Fibroblast of pulmonary artery (primary cell): ENCODE results near the gene RAP1GAP.

ENCODE experiments used
- DNase-seq: peaks from one replicate; pipeline ENCODE4 v3.0.0-alpha.2; 2010; ENCODE audit warnings: low read depth
- H3K4me3 ChIP-seq: replicated peaks from 2 replicates; pipeline ENCODE4 v1.5.1; 2011; ENCODE audit warnings: low read depth, mild to moderate bottlenecking, control low read depth, low read length, moderate library complexity
- TF ChIP-seq, protein P1 (sequence below): IDR thresholded peaks from 2 replicates; pipeline ENCODE4 v1.5.1; 2011; ENCODE audit warnings: mild to moderate bottlenecking, control low read depth, low read length, inconsistent platforms; ENCODE audit errors: missing control alignments

Gene RAP1GAP

DNA sequence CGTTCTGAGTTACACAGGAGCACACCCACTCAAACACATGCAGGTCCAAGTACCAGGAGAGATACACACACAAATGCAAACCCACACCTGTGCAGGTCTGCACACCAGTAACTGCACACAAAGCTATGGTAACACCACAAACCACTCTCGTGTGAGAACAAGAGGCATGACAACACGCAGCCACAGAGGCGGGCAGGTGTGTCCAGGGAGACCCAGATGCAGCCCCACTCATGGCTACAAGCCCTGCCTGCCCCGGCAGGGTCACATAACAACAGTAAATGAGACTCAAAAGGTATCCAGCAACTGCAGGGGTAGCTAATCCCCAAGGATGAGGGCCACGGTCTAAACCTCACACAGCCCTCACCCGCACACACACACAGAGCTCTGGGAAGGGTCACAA is 48.1 kb downstream of the RAP1GAP start:
- TF ChIP-seq, protein P1, sequence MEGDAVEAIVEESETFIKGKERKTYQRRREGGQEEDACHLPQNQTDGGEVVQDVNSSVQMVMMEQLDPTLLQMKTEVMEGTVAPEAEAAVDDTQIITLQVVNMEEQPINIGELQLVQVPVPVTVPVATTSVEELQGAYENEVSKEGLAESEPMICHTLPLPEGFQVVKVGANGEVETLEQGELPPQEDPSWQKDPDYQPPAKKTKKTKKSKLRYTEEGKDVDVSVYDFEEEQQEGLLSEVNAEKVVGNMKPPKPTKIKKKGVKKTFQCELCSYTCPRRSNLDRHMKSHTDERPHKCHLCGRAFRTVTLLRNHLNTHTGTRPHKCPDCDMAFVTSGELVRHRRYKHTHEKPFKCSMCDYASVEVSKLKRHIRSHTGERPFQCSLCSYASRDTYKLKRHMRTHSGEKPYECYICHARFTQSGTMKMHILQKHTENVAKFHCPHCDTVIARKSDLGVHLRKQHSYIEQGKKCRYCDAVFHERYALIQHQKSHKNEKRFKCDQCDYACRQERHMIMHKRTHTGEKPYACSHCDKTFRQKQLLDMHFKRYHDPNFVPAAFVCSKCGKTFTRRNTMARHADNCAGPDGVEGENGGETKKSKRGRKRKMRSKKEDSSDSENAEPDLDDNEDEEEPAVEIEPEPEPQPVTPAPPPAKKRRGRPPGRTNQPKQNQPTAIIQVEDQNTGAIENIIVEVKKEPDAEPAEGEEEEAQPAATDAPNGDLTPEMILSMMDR = no peak
- no peak for DNase-seq
- H3K4me3 ChIP-seq = no peak overlapping the region

DNA sequence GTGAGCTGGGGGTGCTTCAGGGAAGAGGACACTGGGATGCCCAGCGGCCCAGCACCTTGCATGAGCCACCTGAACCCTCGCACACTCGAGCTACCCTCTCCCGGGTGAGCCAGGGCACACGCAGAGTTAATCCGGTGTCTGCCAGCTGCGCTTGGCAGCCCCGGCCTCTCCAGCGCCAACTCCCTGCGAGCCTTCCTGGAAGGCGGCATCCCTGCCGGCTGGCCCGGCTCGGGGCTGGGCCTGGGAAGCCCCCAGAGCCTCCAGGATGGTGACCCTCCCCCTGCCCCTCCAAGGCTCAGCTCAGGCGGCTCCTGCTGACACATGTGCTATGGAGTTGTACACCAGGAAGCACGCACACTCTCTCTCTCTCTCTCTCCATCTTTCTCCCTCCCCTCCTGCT is 48.7 kb downstream of the RAP1GAP start:
- no peak overlapping the region for H3K4me3 ChIP-seq
- TF ChIP-seq, protein P1 = no peak
- DNase-seq = no peak

DNA sequence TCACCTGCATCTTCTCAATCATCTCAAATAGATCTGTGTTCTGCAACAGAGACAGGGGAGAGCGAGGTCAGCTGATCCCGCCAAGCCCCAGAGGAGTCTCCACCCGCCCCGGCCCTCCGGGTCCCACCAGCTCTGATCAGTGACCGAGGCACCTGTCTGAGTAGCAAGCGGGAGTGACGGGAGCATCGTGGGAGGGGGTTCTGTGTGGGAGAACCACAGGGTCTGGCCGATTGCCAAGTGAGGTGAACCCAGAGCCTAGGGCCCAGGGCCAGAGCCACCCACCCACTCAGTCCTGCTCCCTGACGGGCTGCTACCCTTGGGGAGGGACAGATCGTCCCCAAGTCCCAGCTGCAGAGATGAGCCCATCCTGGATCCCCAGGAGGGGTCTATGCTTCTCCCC is 49.1 kb downstream of the RAP1GAP start:
- no peak overlapping the region for H3K4me3 ChIP-seq
- TF ChIP-seq, protein P1 = no peak
- DNase-seq = no peak

DNA sequence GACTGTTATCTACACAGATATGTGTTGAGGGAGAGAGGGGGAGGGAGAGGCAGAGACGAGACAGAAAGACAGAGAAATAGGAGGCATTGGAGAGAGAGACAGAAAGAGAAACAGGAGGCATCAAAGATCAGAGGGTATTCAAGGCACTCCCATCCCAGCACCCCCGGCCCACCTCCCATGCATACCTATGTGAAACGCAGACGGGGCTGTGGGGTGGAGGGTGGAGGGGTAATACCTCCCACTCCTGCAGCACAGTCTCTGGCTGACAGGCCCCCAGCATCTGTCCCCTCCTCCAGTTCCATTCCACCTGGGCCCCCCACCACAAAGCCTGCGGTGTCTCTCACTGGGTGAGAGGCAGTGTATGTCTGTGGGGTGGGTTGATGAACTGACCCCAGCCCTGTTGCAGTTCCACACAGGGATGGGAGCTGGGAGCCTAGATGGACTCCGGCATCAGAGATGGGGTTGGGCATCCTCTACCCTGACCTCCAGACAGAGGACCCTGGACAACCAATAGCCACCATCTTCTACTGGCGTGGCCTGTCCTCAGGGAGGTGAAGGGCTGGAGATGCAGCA is 49.7 kb downstream of the RAP1GAP start:
- H3K4me3 ChIP-seq = no peak overlapping the region
- TF ChIP-seq, protein P1 = no peak
- DNase-seq = no peak

DNA sequence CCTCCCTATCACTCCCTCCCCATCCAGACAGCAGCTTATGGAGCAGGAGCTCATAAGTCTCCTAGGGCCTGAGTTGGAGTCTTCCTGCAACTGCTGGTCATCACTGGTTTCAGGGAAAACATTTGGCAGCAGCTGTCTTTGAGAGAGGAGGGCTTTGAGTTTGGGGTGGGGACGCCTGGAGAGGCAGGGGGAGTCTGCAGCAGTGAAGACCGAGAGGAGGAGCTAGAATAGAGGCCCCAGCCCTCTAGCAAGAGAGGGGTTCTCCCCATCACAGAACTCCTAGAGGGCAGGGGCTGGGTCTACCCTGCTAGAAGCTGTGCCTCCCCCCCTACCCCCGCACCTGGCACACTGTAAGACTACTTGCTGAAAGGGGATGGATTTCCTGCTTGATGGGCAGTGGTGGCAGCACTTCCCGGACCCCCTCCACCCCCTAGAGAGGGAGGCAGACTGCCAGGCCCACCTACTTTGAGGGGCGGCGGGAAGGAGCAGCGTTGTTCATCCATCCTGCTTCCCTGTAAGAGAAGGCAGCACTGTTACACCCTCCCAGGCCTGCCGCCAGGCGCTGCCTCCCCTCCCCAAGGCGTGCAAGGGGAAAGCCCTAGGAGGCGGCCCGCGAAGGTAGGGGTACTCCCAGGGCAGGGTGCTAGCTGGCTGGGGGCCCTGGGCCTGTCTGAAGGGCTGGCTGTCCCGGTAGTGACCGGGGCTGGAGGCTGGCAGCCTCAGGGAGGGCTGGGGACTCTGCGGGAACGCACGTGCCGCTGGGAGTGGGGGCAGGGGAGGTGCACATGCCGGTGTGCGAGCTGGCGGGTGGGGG is 50.4 kb downstream of the RAP1GAP start:
- DNase-seq = no peak
- TF ChIP-seq, protein P1 = no peak
- H3K4me3 ChIP-seq = no peak overlapping the region

DNA sequence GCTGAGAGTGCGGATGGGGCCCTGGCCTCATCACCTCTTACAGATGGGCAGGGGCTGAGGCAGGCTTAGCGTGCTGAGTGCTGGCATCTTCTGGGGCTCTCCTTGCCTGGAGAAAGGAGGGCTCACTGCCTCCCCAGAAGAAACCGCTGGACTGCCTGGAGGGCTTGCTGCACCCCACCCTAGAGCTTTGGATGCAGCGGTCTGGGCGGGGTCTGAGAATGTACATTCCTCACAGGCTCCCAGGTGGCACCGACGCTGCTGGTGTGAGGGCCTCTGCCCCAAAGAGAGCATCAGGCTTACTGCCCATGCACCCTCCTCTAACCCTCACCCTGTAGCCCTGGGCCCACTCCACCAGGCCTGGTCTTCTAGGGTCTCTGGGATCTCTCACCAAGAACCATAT is 51.1 kb downstream of the RAP1GAP start:
- H3K4me3 ChIP-seq = no peak overlapping the region
- no peak for DNase-seq
- TF ChIP-seq, protein P1 = no peak

DNA sequence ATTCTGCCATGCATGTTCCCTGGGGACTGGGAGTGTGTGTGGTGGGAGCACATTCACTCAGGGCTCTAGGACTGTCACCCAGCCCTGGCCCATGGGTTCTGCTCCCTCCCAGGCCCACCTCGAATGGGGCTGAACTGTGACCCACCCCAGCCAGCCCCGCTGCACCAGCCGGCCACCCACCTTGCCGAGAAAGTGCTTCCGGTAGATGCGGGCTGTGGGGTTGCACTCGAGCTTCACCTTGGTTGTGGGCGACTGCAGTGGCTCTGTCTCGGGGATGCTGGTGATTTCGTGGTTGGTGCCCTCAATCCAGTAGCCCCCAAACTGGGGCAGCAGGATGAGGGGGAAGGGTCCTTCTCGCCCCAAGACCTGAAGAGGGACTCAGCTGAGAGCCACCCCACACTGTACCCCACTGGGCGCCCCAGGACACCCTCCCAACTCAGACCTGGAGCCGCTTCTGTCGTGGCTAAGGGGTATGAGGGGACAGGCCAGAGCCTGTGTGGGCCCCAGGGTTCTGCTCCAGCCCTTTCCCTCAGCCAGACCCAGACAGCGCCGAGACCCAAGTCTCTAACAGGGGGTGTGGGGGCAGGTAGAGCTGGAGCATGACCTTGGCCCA is 51.9 kb downstream of the RAP1GAP start:
- no peak overlapping the region for H3K4me3 ChIP-seq

More for the DNA sequence above, 51.9 kb downstream of the RAP1GAP start:
- no peak for DNase-seq
- TF ChIP-seq, protein P1 = no peak
